ENCODE results near the gene MACROD1.
A peak's percentile ranks its signal among the peaks of the same experiment; 100 is the strongest.

MACROD1 gene

DNA sequence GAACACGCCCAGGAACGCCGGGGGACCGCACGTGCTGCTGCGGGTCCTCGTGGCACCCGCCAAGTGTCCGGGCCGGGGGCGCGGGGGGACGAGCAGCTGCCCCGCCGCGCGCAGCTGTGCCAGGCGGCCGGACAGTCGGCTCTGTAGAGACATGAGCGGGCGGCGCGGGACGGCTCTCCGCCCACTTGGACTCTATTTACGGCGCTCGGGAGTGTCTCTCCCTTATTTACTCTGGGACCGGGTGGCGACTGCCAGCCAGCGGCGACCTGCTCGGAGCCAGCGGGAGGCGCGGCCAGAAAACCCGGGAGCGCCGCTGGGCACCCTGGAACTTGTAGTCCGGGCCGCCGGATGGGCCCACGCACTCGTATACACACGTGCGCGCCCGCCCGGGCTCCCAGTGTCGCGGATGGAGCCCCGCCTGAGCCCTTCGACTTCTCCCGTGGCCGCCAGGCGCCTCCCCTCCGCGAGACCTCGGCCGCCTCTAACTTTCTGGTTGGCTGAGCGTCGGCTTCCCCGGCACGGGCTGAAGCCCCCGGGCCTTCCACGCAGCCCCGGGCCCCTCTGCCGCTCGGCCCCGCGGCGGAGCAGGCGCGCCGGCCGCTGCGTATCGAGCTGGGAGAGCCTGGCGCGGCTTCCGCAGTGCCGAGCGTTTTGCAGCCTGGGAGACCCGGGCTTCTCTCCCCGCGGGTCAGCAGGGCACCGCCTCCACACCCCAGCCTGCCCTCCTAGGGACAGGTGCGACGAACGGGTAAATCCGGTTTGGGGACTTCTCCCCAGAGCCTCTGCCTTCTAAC, at the start of gene MACROD1:
TSS of gene MACROD1 (minus strand) at position 272 of the 794 bp plus-strand sequence. CDS start at position 153, 119 bp downstream.
- peak; percentile 85 for DNase-seq

DNA sequence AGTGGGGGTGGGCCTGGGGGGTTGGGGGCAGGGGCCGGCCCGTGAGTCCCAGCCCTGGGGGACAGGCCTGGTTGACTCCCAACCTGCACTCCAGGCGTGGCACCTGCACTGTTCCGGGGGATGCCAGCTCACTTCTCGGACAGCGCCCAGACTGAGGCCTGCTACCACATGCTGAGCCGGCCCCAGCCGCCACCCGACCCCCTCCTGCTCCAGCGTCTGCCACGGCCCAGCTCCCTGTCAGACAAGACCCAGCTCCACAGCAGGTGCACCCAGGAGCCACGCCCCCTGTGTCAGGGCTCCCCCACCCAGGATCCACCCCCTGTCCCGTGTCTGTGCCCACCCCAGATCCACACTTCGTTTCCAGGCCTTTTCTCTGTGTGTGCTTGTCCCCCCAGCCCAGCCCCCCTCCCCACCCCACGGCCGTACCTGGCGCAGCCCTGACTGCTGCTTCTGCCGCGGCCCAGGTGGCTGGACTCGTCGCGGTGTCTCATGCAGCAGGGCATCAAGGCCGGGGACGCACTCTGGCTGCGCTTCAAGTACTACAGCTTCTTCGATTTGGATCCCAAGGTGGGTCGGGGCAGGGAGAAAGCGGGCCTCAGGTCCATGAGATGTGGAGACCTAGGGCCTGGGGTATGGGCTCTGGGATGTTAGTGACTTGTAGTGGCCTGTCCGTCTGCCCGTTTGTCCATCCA, 45.4 kb upstream of the MACROD1 start:
- DNase-seq = no peak

- no peak for DNase-seq
Observed at GRCh38 chr11:64210301-64211020, 44.5 kb upstream of the MACROD1 start.

DNA sequence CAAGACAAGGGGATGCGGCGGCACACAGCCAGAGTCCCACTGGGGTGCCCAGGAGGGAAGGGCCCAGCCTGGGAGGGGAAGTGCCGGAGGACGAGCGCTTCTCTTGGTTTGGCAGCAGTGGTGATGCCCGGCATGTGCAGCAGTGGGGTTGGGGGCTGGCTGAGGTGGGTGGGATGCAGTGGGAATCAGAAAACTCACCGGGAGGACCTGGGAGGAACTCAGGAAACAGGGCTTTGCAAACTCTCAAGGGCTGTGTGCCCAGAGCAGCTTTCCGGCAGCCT, 43.6 kb upstream of the MACROD1 start:
- DNase-seq = no peak

GRCh38 chr11:64208796-64209562, 43.1 kb upstream of the MACROD1 start:
- no peak for DNase-seq

DNA sequence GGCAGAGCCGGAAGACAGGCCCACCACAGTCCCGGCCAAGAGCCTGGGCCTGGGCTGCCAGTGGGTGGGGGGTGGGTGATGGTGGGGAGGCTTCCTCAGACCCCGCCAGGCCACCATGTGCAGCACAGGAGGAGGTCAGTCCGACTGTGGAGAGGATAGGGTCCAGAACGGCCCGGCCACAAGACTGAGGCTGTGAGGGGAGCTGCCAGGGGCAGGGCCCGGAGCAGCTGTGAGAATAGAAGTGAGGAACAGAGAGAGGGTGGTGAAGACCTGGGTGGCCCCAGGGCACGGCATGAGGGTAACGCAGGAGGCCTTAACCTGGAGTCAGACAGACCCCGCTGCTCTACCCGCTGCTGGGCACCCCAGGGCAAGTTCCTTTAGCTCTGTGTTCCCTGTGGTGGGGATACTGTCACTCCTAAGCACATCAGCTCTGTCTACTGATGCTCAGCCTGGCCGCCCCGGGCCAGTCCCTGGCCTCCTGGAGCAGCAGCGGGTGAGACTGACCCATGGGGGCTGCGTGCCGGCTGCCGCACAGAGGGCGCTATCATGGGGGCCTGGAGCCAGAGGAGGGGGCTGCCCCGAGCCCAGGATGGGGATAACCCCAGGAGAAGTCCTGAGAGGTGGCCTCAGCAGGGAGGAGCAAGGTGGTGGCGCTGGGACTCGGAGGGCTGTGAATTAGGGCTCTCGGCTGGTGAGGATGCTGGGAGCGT, 42.3 kb upstream of the MACROD1 start:
- DNase-seq = no peak

- peak; percentile 57 for DNase-seq
Observed at GRCh38 chr11:64207256-64208085, 41.6 kb upstream of the MACROD1 start.

GRCh38 chr11:64206457-64207255, 40.7 kb upstream of the MACROD1 start, which contains the start of gene FERMT3:
Gene FERMT3, plus strand, starts transcription at chr11:64206721. Its CDS starts 644 bp downstream, at chr11:64207365.
- DNase-seq = no peak

GRCh38 chr11:64204464-64204989, 38.6 kb upstream of the MACROD1 start:
- peak; percentile 82 for DNase-seq

DNA sequence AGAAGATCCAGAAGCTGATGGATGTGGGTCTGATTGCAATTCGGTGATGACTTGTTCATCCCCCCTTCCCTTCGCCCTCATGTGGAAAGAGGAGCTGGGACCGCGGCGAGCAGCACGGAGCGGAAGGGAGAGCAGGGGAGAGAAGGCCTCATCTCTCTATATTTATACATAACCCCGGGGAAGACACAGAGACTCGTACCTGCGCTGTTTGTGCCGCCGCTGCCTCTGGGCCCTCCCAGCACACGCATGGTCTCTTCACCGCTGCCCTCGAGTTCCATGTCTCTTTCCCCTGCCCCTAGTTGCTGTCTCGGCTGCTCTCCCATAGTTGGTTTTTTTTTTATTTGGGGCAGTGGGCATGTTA, 38.1 kb upstream of the MACROD1 start:
- no peak for DNase-seq

DNA sequence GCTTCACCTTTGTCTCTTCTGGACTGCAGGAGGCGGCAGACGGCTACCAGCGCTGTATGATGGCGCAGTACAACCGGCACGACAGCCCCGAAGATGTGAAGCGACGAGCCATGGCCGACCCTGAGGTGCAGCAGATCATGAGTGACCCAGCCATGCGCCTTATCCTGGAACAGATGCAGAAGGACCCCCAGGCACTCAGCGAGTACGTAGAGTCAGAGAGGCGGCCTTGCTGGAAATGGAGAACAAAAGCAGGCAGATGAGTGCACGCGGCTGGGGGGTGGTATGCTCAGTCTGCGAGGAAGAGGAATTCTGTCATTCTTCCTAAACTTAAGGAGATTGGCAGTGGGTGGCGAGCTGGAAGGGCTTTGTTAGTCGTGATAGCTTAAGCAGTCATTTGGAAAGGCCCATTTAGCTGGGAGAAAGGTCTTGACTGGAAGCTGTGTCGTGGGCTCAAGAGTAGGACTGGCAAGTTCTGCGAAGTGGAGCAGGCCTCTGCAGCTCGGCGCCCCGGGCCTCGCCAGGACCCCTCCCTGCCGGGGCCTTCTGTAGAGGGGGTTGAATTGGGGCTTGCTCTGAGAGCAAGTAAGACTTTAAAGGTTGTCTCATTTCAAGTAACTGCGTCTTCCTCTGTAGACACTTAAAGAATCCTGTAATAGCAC, 37.6 kb upstream of the MACROD1 start:
- DNase-seq = no peak

DNA sequence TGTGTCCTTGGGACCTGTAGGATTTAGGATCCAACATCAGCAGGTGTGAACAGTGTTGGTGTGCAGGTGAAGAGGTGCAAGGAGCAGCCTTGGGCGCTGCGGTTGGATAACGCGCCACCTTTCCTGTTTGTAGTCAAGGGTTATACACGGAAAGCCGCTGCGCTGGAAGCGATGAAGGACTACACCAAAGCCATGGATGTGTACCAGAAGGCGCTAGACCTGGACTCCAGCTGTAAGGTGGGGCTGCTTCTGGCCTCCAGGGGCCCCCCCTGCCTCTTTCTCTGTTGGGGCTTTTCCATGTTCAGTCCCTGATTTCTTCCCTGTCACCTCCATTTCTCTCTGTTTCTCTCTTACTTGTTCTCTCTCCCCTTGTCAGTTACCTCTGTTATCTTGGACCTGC, 37.1 kb upstream of the MACROD1 start:
- DNase-seq = no peak

DNA sequence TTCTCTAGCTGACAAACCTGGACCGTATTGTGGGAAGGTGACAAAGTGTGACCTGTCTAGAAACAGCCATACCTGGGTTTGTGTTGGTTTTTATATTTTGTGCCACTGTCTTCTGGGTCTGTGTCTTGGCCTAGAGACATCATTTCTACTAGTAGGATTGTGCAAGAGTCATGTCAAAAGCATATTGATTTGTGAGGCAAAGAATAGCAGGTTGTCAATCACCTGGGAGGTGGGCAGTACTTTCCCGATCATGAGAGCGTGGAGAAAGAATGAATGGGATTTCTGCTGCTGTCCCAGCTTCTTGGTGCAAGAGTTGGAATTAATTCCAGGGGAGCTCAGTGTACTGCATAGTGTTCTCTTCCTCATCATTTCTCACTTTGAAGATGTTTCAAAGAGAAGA, 35.6 kb upstream of the MACROD1 start:
- DNase-seq = no peak

DNA sequence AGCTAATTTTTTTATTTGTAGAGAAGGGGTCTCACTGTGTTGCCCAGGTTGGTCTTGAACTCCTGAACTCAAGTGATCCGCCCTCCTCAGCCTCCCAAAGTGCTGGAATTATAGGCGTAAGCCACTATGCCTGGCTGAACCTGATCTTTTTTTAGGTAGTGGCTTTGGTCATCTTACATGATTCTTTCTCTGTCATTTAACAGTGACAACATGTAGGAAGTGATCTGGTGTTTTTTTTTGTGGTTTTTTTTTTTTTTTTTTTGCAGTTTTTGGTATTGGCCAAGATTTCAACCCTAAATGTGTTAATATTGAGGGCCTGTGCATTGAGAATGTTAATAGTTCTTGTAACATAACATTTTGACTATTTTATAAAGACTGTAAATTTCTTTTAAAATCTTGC, 32.6 kb upstream of the MACROD1 start:
- no peak for DNase-seq

- DNase-seq = no peak
Observed at GRCh38 chr11:64196626-64197025, 30.7 kb upstream of the MACROD1 start.

- DNase-seq = no peak
Observed at GRCh38 chr11:64192434-64192833, 26.5 kb upstream of the MACROD1 start.

GRCh38 chr11:64186492-64187165, 20.7 kb upstream of the MACROD1 start:
- no peak for DNase-seq

GRCh38 chr11:64185693-64186491, 20.0 kb upstream of the MACROD1 start, which contains the start of gene STIP1:
Gene STIP1, plus strand, starts transcription at chr11:64186171. Its CDS starts 91 bp downstream, at chr11:64186262.
- peak; percentile 100 for DNase-seq

All from left hindlimb (tissue), 1 donor.